Measurements from ENCODE around the gene UBL5. TPM values are rescaled to one million over a fixed set of nuclear protein-coding genes. Genes with fewer than 3 reads are reported as not detected.
A peak's percentile ranks its signal among the peaks of the same experiment; 100 is the strongest.
"Not testable (repeated sequence)": the region's sequence is repeated elsewhere in the genome, so short reads cannot be mapped to it uniquely, and the experiment has no call there.

UBL5 gene
- total RNA-seq, 2 experiments from 2014 or later, result 383 to 395 TPM

DNA sequence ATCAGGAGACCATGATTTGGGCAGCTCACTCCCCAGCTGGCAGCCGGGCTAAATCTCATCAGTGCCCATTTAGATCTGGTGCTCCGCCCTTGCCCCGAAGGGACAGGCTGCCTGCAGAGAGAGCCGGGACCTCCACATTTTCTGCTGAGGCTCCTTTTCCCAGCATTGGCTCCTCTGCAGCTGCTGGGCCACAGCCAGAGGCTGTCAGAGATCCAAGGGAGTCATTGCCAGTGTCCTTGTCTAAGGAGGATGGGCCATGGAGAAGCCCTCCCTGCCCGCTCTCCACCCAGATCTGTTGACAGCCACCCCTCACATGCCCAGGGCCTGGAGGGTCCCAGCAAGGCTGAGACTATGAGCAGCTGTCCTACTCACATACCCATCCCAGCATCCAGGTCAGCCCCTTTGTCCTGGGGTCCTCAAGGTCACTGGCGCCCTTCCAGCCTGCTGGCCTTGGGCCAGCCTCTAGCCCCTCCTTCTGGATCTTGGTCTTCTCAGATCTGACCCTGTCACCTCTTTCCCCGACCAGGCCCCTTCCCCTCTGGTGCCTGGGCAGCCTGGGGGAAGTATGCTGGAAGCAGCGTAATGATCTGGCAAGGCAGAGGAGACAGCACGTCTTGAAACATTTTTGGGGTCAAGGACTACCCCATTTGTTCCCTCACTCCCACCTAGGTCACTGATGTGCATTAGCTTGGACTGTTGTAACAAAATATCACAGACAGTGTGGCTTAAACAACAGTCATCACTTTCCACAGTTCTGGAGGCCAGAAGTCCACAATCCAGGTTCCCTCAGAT lies 15.3 kb downstream of the UBL5 start:
- no peak overlapping the region for H3K4me3 Mint-ChIP-seq
- no peaks in the 10 kb centered on the region for H3K9me3 Mint-ChIP-seq (ENCODE audit: insufficient read depth)
- CTCF ChIA-PET, result no interaction called here
- POLR2A ChIA-PET, result no interaction called here
- peaks cover 65% of the 10 kb centered on the region for H3K36me3 Mint-ChIP-seq (ENCODE audit: low read depth)
- DNase-seq, result no peak
- no peak overlapping the region for H3K27ac Mint-ChIP-seq
- no peak for ATAC-seq
- peaks cover 18% of the 10 kb centered on the region for H3K4me1 Mint-ChIP-seq (ENCODE audit: low read depth)
- no peaks in the 10 kb centered on the region for H3K27me3 Mint-ChIP-seq (ENCODE audit: low read depth)

DNA sequence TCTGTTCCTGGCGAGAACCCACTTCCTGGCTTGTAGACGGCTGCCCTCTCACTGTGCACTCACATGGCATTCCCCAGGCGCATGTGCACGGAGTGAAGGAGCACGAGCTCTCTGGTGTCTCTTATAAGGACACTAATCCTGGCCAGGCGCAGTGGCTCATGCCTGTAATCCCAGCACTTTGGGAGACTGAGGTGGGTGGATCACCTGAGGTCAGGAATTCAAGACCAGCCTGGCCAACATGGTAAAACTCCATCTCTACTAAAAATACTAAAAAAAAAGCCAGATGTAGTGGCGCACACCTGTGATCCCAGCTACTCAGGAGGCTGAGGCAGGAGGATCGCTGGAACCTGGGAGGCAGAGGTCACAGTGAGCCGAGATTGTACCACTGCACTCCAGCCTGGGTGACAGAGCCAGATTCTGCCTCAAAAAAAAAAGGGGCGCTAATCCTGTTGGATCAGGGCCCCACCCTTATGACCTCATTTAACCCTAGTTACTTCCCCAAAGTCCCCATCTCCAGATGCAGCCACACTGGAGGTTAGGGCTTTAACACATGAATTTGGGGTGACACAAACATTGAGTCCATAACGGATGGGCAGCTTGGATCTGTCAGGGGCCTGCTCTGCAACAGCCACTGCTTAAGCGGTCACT lies 16.0 kb downstream of the UBL5 start:
- H3K27ac Mint-ChIP-seq; ATAC-seq; DNase-seq; H3K9me3 Mint-ChIP-seq (ENCODE audit: insufficient read depth); H3K4me3 Mint-ChIP-seq; CTCF ChIA-PET; POLR2A ChIA-PET; H3K27me3 Mint-ChIP-seq (ENCODE audit: low read depth): not testable (repeated sequence)
- Mint-ChIP-seq H3K36me3 (ENCODE audit: low read depth) (peaks cover 64% of the 10 kb centered on the region), H3K4me1 (ENCODE audit: low read depth) (peaks cover 21% of the 10 kb centered on the region)

DNA sequence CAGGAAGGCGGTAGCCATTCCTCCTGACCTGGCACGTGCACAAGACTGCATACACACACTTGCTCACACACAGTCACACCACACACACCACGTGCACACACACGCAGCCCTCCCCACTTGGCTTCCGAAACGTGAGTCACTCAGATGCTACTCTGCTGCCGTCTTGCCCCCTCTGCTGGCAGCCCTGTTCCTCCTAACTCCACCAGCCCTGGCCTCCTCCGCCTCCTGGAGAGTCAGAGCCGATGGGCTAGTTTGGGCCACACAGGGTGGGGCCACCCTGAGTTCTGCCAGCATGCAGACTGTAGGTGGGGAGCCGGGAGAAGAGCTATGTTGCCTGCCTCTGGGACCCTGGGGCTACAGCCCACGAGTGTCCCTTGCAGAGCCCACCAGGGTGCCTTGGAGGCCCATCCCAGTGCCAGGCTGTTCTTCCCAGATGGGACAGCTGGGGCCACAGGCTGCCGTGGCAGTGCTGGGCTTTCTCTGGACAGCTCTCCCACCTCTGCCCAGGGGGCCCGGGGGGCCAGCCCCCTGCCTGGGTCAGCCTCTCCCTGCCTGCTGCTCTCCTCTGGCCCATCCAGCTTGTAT lies 19.5 kb downstream of the UBL5 start:
- H3K4me1 Mint-ChIP-seq (ENCODE audit: low read depth), result peaks cover 21% of the 10 kb centered on the region
- peak overlapping the region; percentile 70 for H3K27ac Mint-ChIP-seq
- ATAC-seq (peak; percentile 67), DNase-seq (peak; percentile 59)
- no peak overlapping the region for H3K4me3 Mint-ChIP-seq
- ChIA-PET CTCF (interaction anchor here (0.7 to 1.6 kb wide), 7 partner anchors 11 to 83 kb away, joined by 3 to 7 read pairs (median 3); partner anchors contain the start of gene PIN1), POLR2A (no interaction called here)
- peaks cover 38% of the 10 kb centered on the region for H3K36me3 Mint-ChIP-seq (ENCODE audit: low read depth)
- no peaks in the 10 kb centered on the region for H3K9me3 Mint-ChIP-seq (ENCODE audit: insufficient read depth)
- H3K27me3 Mint-ChIP-seq (ENCODE audit: low read depth), result no peaks in the 10 kb centered on the region

DNA sequence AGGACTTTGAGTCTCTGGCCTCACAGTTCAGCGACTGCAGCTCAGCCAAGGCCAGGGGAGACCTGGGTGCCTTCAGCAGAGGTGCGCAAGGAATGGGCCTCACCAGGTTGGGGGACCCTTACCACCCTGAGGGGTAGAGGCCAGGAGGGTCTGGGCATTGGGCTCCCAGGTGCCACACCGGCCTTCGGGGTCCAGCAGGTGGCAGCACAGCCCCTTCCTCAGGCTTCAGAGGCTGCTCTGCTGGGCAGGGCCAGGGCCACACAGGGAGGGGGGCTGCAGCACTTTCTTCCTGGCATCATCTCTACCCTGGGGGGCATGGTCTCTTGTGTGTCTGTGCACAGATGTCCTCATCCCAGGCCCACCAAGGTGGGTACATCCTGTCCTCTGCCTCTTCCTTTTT lies 20.3 kb downstream of the UBL5 start:
- Mint-ChIP-seq H3K4me1 (ENCODE audit: low read depth) (peaks cover 21% of the 10 kb centered on the region), H3K4me3 (no peak overlapping the region), H3K36me3 (ENCODE audit: low read depth) (peaks cover 29% of the 10 kb centered on the region), H3K9me3 (ENCODE audit: insufficient read depth) (no peaks in the 10 kb centered on the region), H3K27ac (no peak overlapping the region), H3K27me3 (ENCODE audit: low read depth) (no peaks in the 10 kb centered on the region)
- ChIA-PET POLR2A (no interaction called here), CTCF (interaction anchor here (0.7 to 1.6 kb wide), 4 partner anchors 10 to 82 kb away, joined by 3 to 7 read pairs (median 4); no protein-coding TSS in a partner anchor)
- ATAC-seq (peak; percentile 51), DNase-seq (peak; percentile 56)

DNA sequence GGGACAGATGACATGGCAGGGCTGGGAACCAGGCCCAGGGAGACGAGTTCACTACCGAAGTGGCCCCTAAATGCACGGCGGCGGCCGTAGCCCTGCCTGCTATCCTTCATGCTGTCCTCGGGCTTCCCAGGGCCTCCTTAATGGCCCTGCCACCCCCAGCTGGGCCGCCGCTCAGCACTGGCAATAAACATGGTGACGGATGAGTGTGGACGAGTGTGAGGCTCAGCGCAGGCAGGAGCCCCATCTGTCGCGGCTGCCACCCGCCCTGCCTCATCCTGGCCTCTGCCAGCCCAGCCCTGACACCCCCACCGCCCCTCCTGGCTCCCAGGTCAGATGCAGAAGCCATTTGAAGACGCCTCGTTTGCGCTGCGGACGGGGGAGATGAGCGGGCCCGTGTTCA lies 21.0 kb downstream of the UBL5 start:
- DNase-seq, result no peak
- POLR2A ChIA-PET, result no interaction called here
- CTCF ChIA-PET, result no interaction called here
- Mint-ChIP-seq H3K4me3 (no peak overlapping the region), H3K27ac (no peak overlapping the region), H3K36me3 (ENCODE audit: low read depth) (peaks cover 22% of the 10 kb centered on the region), H3K9me3 (ENCODE audit: insufficient read depth) (no peaks in the 10 kb centered on the region), H3K27me3 (ENCODE audit: low read depth) (no peaks in the 10 kb centered on the region), H3K4me1 (ENCODE audit: low read depth) (peaks cover 21% of the 10 kb centered on the region)
- ATAC-seq, result no peak

DNA sequence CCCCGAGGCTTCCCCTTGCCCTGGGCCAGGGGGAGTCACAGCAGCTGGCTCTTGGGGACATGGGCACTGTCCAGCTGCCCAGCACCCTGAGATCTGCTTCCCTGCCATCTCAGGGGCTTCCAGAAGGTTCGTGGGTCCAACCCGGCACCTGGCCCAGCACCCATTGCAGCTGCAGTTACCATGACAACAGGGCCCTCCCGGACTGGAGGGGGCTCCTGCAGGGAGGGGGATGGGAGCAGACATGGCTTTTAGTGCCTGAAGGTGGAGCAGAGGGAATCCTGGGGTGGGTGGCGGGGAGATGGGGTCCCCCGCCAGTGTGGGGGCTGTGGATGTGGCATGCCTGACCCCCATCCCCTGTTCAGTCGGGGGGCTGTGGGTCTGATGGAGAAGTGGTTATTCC lies 22.1 kb downstream of the UBL5 start:
- ChIA-PET POLR2A (no interaction called here), CTCF (no interaction called here)
- H3K4me1 Mint-ChIP-seq (ENCODE audit: low read depth), result peaks cover 21% of the 10 kb centered on the region
- H3K9me3 Mint-ChIP-seq (ENCODE audit: insufficient read depth), result no peaks in the 10 kb centered on the region
- peaks cover 21% of the 10 kb centered on the region for H3K36me3 Mint-ChIP-seq (ENCODE audit: low read depth)
- H3K27me3 Mint-ChIP-seq (ENCODE audit: low read depth), result no peaks in the 10 kb centered on the region
- H3K4me3 Mint-ChIP-seq, result no peak overlapping the region
- ATAC-seq (no peak), DNase-seq (no peak)
- H3K27ac Mint-ChIP-seq, result no peak overlapping the region

DNA sequence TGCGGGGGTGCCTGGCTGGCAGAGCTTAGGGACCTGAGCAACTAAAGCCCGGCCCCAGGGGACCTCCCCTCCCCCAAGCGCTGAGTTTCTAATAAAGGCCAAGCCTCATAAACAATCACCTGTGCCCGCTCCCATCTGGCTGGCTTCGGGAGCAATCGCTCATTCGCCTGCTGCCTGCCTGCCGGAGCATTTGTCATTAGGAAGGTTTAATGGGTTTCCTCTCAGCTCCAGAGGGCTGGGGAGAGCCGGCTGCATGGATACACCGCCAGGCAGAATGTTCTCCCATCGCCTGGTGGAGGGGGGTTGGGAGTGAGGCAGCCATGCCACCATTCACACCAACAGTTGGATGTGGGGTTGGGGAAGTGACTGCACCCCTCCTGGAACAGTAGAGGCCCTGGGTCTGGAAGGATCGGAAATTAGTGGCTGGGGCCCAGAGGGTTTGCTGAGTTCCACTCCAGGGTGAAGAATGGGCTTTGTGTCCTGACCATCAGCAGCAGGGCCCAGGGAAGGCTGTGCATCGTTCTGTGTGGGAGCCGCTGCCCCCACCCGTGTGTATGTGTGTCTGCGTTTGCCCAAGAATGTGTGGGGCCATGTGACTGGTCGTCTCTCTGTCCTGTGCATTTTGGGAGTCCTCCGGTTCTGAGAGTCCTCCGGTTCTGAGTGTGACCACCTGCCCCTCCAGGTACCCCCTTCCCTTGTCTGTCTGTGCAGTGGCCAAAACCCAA lies 22.7 kb downstream of the UBL5 start:
- CTCF ChIA-PET, result no interaction called here
- Mint-ChIP-seq H3K27ac (no peak overlapping the region), H3K36me3 (ENCODE audit: low read depth) (peaks cover 15% of the 10 kb centered on the region), H3K9me3 (ENCODE audit: insufficient read depth) (no peaks in the 10 kb centered on the region), H3K27me3 (ENCODE audit: low read depth) (no peaks in the 10 kb centered on the region), H3K4me3 (no peak overlapping the region), H3K4me1 (ENCODE audit: low read depth) (peaks cover 21% of the 10 kb centered on the region)
- ATAC-seq, result no peak
- DNase-seq, result no peak
- POLR2A ChIA-PET, result no interaction called here

DNA sequence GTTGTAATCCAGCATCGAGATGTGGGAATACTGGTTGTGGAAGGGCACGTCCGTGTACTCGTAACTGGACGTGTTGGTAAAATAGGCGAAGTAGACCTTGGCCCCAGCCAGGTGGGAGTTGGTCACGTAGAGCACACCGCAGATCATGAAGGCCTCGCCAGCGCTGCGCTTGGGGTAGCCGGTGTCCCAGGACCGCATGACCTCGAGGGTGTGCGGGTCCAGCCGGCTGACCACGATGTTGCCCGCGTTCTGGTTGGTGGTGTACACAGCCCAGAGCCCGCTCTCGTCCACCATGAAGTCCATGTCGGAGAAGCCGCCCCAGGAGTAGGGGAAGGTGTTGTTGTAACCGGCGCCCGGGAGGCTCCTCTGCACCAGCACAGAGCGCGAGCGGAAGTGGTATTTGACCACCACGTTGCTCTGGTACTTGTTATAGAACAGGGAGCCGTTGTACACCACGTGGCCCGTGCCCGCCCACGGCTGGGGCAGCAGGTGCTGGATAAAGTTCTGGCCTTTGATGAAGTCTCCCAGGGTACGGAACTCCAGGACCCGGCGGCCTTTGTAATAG lies 26.6 kb downstream of the UBL5 start:
- Mint-ChIP-seq H3K4me3 (no peak overlapping the region), H3K27me3 (ENCODE audit: low read depth) (no peaks in the 10 kb centered on the region), H3K27ac (no peak overlapping the region), H3K36me3 (ENCODE audit: low read depth) (peaks cover 17% of the 10 kb centered on the region), H3K9me3 (ENCODE audit: insufficient read depth) (no peaks in the 10 kb centered on the region), H3K4me1 (ENCODE audit: low read depth) (peaks cover 32% of the 10 kb centered on the region)
- DNase-seq (no peak), ATAC-seq (no peak)
- ChIA-PET CTCF (no interaction called here), POLR2A (no interaction called here)

DNA sequence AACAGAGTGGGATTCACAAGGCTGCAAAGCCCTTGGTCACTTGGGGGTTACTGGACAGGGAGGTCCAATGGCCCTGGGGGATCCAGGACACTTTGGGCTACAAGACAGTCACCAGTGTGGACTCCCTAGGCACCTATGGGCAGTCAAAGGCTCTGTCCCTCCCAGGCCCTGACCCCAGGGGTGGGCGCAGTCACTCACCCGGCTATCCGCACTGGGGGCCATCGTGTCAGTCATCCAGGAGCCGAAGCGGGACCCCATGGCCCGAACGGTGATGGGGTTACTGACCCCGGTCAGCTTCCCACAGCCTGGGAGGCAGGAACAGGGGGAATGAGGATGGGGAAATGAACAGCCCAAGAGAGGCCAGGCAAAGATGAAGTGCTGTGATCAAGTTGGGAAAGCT lies 28.9 kb downstream of the UBL5 start:
- H3K27me3 Mint-ChIP-seq (ENCODE audit: low read depth), result no peaks in the 10 kb centered on the region
- peaks cover 20% of the 10 kb centered on the region for H3K36me3 Mint-ChIP-seq (ENCODE audit: low read depth)
- ATAC-seq (no peak), DNase-seq (no peak)
- CTCF ChIA-PET, result no interaction called here
- no peaks in the 10 kb centered on the region for H3K9me3 Mint-ChIP-seq (ENCODE audit: insufficient read depth)
- H3K4me3 Mint-ChIP-seq, result peak overlapping the region; percentile 36
- POLR2A ChIA-PET, result interaction anchor here (1.4 to 1.8 kb wide), 2 partner anchors 17 to 29 kb away, joined by 3 to 10 read pairs; partner anchors contain the start of gene UBL5
- H3K4me1 Mint-ChIP-seq (ENCODE audit: low read depth), result peaks cover 53% of the 10 kb centered on the region
- H3K27ac Mint-ChIP-seq, result peak overlapping the region; percentile 91

DNA sequence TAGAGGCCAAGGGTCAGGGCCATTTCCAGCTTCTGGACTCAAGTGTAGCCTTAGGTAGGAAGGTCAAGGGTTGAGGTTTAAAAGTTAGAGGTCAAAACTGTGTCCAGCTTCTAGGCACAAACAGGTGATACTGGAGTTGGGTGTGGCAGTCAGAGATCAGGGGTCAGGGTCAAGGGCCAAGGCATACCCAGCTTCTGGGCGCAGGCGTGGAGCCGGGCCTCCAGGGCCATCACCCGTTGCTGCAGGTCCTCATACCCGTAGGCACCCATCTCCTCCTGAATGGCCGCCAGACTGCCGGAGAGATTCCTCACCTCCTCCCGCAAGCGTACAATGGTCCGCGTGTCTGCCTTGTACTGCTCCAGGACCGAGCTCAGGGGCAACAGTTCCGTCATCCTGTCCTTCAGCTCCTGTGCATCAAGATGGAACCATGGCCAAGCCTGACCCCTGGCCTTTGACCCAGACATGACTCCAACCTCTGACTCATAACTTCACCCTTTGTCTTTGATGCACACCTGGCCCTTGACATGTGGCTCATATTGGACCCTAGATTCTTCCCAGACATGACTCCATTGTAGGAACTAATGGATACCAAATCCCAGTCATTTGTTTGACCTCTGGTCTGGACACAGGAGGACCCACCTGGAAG lies 29.5 kb downstream of the UBL5 start:
- Mint-ChIP-seq H3K27me3 (ENCODE audit: low read depth) (no peaks in the 10 kb centered on the region), H3K4me1 (ENCODE audit: low read depth) (peaks cover 59% of the 10 kb centered on the region), H3K4me3 (peak overlapping the region; percentile 73), H3K9me3 (ENCODE audit: insufficient read depth) (no peaks in the 10 kb centered on the region), H3K27ac (peak overlapping the region; percentile 91), H3K36me3 (ENCODE audit: low read depth) (peaks cover 20% of the 10 kb centered on the region)
- ChIA-PET CTCF (interaction anchor here (1.1 to 2.1 kb wide), 4 partner anchors 10 to 73 kb away, joined by 3 to 10 read pairs (median 6); partner anchors contain the start of gene PIN1), POLR2A (interaction anchor here (1.0 to 1.8 kb wide), 3 partner anchors 17 to 30 kb away, joined by 3 to 10 read pairs (median 3); partner anchors contain the start of gene UBL5)
- no peak for ATAC-seq
- DNase-seq, result no peak
